Activated CD8-positive, alpha-beta memory T cell treated with anti-CD3 and anti-CD28 coated beads, Interleukin-2, amount 10 ng/mL, durations not matched to agents 7 days and 5 days (primary cell): ENCODE data around the gene ZNF318. TPM values are rescaled to one million over a fixed set of nuclear protein-coding genes. Genes with fewer than 3 reads are reported as not detected.
"Not testable (repeated sequence)": the region's sequence is repeated elsewhere in the genome, so short reads cannot be mapped to it uniquely, and the experiment has no call there.

Experiments
- ATAC-seq: fragments of 150-1000 bp; cut with Tn5 transposase; one replicate; pipeline ENCODE4 v1.10.0; 2021; ENCODE audit warnings: moderate library complexity
- CTCF ChIA-PET: fragments of 350-600 bp; sonication (Branson Sonifier 250); formaldehyde crosslinking; loops from one replicate; lab custom pipeline; 2021; ENCODE audit warnings: antibody characterized with exemption; lab: Charles Lee
- DNase-seq: peaks from one replicate; pipeline ENCODE4 v3.0.0-alpha.2; 2020
- H3K27ac Mint-ChIP-seq: one replicate; pipeline ENCODE4 v1.8.0; 2021; ENCODE audit warnings: mild to moderate bottlenecking, mixed read lengths
- H3K27me3 Mint-ChIP-seq: one replicate; pipeline ENCODE4 v1.8.0; 2021; ENCODE audit warnings: mixed read lengths
- H3K36me3 Mint-ChIP-seq: one replicate; pipeline ENCODE4 v1.8.0; 2021; ENCODE audit warnings: mild to moderate bottlenecking, mixed read lengths
- H3K4me1 Mint-ChIP-seq: one replicate; pipeline ENCODE4 v1.8.0; 2021; ENCODE audit warnings: mixed read lengths
- H3K4me3 Mint-ChIP-seq: one replicate; pipeline ENCODE4 v1.8.0; 2021; ENCODE audit warnings: mild to moderate bottlenecking, moderate library complexity, mixed read lengths
- H3K9me3 Mint-ChIP-seq: one replicate; pipeline ENCODE4 v1.8.0; 2022; ENCODE audit warnings: low read depth, mixed read lengths
- total RNA-seq, 2 experiments: library from RNA; stranded (reverse); gene quantifications; one replicate each; pipeline ENCODE4 v1.2.3, GENCODE V29; 2021

The ZNF318 gene
- total RNA-seq, 2 experiments from 2014 or later: 9.7 to 12.8 TPM

DNA sequence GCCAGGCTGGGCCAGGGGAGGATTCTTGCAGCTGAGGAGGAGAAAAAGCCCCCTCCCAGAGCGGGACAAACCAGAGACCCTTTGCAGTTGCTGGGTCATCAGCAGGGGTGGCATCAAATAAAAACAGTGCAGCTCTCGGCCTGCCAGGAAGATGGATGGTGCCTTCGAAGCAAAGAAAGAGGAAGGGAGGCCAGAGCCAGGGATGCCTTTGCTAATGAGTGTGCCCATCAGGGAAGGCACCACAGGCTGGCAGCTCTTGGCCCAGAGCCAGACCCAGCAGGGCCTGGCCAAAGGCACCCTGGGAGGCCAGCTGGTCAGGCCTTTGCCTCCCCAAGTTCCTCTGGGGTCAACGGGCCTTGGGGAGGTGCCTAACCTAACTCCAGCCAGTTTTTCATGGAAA, 26.3 kb upstream of the ZNF318 start:
- ATAC-seq (no peak), DNase-seq (no peak)
- no peaks in the 10 kb centered on the region for H3K36me3 Mint-ChIP-seq
- H3K4me3 Mint-ChIP-seq: no peak overlapping the region
- H3K27ac Mint-ChIP-seq: no peak overlapping the region
- peaks cover 41% of the 10 kb centered on the region for H3K27me3 Mint-ChIP-seq
- H3K9me3 Mint-ChIP-seq: no peaks in the 10 kb centered on the region
- CTCF ChIA-PET: interaction anchor here (0.7 to 2.1 kb wide), 7 partner anchors 9 to 252 kb away, joined by 3 to 12 read pairs (median 3); partner anchors contain the start of genes DNPH1, POLR1C and YIPF3
- peaks cover 14% of the 10 kb centered on the region for H3K4me1 Mint-ChIP-seq

DNA sequence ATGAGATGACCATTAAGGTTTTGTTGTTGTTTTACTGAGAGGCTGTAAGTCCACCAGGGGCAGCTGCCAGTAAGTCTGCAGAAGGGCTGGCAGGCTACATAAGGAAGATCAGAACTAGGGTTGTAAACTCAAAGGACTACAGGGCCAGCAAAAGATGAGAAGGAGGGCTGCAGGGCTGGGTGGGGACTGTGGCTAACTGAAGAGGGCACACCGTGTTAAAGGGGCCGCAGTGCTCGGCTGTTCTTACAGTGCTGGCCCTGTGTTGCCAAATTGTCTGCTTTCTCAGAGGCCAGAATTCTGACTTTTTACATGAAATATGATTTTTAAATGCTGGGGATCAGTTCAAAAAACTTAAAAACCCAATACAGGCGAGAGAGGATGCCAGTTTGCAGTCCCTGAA, 25.5 kb upstream of the ZNF318 start:
- CTCF ChIA-PET: interaction anchor here (0.9 to 2.1 kb wide), 4 partner anchors 8 to 59 kb away, joined by 3 to 7 read pairs (median 4); no protein-coding TSS in a partner anchor
- DNase-seq (no peak), ATAC-seq (no peak)
- peaks cover 47% of the 10 kb centered on the region for H3K27me3 Mint-ChIP-seq
- no peaks in the 10 kb centered on the region for H3K36me3 Mint-ChIP-seq
- peaks cover 18% of the 10 kb centered on the region for H3K4me1 Mint-ChIP-seq
- no peak overlapping the region for H3K27ac Mint-ChIP-seq
- no peaks in the 10 kb centered on the region for H3K9me3 Mint-ChIP-seq
- H3K4me3 Mint-ChIP-seq: no peak overlapping the region

DNA sequence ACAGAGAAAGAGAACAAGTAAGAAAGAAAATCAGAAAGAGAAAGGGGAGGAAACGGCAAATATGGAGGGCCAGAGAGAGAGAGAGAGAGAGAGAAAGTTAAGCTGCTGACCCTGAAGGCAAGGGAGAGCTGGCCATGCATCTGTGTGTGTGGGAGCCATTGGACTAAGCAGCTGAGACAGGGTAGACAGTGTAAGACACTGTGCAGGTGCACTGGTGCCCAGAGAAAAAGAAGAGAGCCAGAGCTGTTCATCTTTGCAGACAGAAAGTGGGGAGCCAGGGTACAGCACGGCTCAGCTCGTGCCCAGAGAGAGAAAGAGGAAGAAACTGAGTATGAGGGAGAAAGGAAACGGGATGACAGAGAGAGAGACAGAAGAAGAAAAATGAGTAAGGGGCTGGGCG, 24.2 kb upstream of the ZNF318 start:
- Mint-ChIP-seq H3K9me3 (no peaks in the 10 kb centered on the region), H3K4me3 (no peak overlapping the region), H3K36me3 (no peaks in the 10 kb centered on the region), H3K27me3 (peaks cover 60% of the 10 kb centered on the region), H3K27ac (no peak overlapping the region), H3K4me1 (peaks cover 18% of the 10 kb centered on the region)
- ATAC-seq (no peak), DNase-seq (no peak)
- CTCF ChIA-PET: interaction anchor here (0.6 to 1.3 kb wide), 2 partner anchors 8 to 47 kb away, joined by 3 to 4 read pairs; no protein-coding TSS in a partner anchor

DNA sequence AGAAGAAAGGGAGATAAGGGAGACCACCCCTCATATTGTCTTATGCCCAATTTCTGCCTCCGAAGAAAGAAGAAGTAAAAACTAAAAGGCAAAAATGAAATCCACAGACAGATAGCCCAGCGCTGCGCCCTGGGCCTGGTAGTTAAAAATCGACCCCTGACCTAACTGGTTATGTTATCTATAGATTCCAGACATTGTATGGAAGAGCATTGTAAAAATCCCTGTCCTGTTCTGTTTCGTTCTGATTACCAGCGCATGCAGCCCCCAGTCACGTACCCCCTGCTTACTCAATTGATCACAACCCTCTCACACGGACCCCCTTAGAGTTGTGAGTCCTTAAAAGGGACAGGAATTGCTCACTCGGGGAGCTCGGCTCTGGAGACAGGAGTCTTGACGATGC, 23.7 kb upstream of the ZNF318 start:
- not testable (repeated sequence) for ATAC-seq, DNase-seq, H3K27ac Mint-ChIP-seq, H3K4me3 Mint-ChIP-seq, H3K36me3 Mint-ChIP-seq, H3K9me3 Mint-ChIP-seq
- H3K27me3 Mint-ChIP-seq: peaks cover 62% of the 10 kb centered on the region
- peaks cover 18% of the 10 kb centered on the region for H3K4me1 Mint-ChIP-seq
- CTCF ChIA-PET: interaction anchor here (1.3 to 2.3 kb wide), 2 partner anchors 9 to 130 kb away, joined by 3 to 6 read pairs; no protein-coding TSS in a partner anchor

DNA sequence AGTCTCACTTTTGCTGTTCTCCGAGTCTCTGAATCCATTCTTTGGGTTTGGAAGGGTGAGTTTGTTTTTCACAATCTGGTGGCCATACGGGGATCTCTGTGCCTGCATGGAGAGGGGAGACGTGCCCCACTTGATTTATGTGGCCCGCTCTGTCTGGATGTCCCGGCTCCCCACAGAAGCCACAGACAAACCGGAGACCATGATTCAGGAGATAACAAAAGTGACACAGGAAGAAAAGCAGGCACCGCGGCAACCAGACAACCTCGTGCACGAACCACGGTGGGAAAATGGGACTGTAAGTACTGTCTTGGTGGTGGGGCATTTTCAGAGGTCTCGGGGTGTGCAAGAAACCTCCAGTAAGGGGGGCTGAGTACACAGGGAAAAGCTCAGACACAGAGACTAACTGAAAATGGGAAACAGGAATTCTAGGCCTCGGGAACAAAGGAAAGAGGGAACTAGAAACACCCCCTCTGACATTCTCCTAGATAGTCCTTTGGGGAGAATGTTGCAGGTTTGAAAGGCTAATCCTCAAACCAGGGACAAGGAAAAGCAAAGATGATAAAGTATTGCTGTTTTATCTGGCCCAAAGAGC, 22.1 kb upstream of the ZNF318 start:
- H3K27ac Mint-ChIP-seq: no peak overlapping the region
- CTCF ChIA-PET: interaction anchor here (0.6 to 2.3 kb wide), 5 partner anchors 15 to 163 kb away, joined by 3 to 6 read pairs (median 4); partner anchors contain the start of gene DNPH1
- peaks cover 18% of the 10 kb centered on the region for H3K4me1 Mint-ChIP-seq
- ATAC-seq (peak; percentile 57), DNase-seq (peak; percentile 66)
- peaks cover 68% of the 10 kb centered on the region for H3K27me3 Mint-ChIP-seq
- no peaks in the 10 kb centered on the region for H3K9me3 Mint-ChIP-seq
- H3K36me3 Mint-ChIP-seq: no peaks in the 10 kb centered on the region
- H3K4me3 Mint-ChIP-seq: peak overlapping the region; percentile 11

DNA sequence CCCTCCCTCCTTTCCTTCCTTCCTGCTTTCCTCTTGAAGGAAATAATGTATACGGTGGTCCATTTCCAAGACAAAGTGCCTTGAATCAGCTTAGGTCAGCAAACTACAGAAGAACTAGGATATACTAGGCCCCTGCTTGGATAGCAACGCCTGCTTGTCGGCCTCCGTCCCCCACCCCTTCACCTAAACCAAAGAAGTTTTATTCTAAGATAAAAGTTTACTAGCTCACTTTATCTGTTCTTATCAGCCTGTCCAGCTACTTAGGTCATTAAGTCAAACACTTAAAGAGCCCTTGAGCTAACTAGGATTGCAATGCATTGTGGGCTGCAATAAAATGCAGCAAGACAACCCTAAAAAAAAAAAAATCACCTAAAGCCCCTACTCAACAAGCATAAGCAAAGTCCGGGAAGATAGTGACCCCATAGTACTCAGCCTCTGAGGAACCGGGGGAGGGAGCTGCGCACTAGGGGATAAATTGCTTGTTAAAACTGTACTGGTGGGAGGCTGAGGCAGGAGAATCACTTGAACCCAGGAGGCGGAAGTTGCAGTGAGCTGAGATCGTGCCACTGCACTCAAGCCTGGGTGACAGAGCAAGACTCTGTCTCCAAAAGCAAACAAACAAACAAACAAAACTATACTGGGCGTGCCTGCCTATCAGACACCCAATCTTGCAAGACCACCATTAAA, 21.4 kb upstream of the ZNF318 start:
- not testable (repeated sequence) for H3K27ac Mint-ChIP-seq, DNase-seq, H3K36me3 Mint-ChIP-seq, H3K9me3 Mint-ChIP-seq
- peak overlapping the region; percentile 11 for H3K4me3 Mint-ChIP-seq
- H3K27me3 Mint-ChIP-seq: peaks cover 71% of the 10 kb centered on the region
- CTCF ChIA-PET: interaction anchor here (0.6 to 2.3 kb wide), 5 partner anchors 15 to 128 kb away, joined by 3 to 6 read pairs (median 4); no protein-coding TSS in a partner anchor
- peak; percentile 43 for ATAC-seq
- peaks cover 22% of the 10 kb centered on the region for H3K4me1 Mint-ChIP-seq

DNA sequence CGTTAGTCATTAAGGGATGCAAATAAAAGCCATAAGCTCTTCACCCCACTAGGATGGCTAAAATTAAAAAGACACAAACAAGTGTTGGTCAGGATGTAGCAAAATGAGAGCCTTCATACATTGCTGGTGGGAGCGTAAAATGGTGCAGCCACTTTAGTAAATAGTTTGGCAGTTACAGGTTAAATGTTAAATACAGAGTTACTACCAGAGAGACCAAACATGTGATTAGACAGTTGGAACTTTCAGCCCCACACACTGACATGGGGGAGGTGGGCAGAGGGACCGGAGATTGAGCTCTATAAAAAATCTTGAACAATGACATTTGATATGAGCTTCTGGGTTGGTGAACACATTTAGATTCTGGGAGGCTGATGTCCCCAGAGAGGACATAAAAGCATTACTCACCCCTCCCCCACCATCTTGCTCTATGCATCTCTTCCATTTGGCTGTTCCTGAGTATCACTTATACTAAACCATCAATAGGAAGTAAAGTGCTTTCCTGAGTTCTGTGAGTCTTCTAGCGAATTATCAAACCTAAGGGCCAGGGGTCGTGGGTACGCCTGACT, 20.4 kb upstream of the ZNF318 start:
- Mint-ChIP-seq H3K27me3 (peaks cover 66% of the 10 kb centered on the region), H3K9me3 (no peaks in the 10 kb centered on the region), H3K27ac (no peak overlapping the region), H3K36me3 (peaks cover 2% of the 10 kb centered on the region), H3K4me3 (no peak overlapping the region), H3K4me1 (peaks cover 28% of the 10 kb centered on the region)
- CTCF ChIA-PET: interaction anchor here (0.7 to 1.5 kb wide), 8 partner anchors 8 to 126 kb away, joined by 3 to 5 read pairs (median 4); partner anchors contain the start of gene ZNF318
- ATAC-seq: no peak
- DNase-seq: no peak

DNA sequence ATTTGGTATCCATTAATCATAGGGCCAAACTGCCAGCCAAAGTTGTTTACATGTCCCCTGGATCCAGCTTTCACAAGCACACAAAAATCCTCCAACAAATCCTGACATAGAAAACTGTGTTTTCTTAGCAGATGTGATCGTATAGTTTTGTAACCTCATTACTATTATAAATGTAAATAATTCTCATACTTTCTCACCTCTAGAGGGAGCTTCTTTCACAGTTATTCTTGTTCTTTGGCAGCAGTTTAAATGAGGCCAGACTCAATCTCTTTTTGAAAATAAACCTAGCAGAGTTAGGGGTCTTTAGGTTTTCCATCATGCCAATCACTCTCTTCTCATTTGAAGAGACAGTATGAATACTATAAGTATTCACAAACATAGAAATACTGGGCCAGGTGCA, 17.0 kb upstream of the ZNF318 start:
- Mint-ChIP-seq H3K4me1 (peaks cover 53% of the 10 kb centered on the region), H3K4me3 (no peak overlapping the region), H3K36me3 (peaks cover 9% of the 10 kb centered on the region), H3K27me3 (peaks cover 42% of the 10 kb centered on the region), H3K9me3 (peaks cover 2% of the 10 kb centered on the region), H3K27ac (no peak overlapping the region)
- DNase-seq (no peak), ATAC-seq (no peak)
- CTCF ChIA-PET: interaction anchor here (0.9 to 1.7 kb wide), 12 partner anchors 8 to 122 kb away, joined by 3 to 7 read pairs (median 5); partner anchors contain the start of genes ABCC10, CRIP3 and ZNF318

DNA sequence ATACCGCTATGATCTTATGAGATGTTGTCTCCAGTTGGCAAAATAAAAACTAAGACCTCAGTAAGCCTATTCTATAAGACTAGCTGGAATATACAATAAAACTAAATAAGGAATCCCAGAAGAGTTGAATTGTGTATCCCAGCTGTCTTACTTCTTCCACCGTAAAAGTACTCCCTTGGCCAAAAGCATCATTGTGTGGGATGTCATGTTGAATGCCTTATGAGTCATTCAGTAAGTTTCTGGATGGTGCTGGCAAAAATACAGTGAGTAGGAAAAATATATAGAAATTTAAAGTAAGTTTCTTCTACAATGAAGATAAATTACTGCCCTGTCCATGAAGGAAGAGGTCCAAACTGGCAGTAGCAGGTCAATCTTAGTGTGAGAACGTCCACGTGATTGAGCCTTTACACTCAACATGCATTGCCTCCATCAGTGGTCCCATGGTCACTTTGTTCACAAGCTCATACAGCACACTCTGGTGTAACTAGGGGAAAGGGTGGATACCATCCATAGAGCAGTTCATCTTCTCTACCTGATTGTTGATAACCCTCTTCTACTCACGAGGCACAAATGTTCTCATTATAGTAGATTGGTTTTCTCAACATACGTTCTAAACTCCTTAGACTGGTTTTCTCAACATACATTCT, 13.7 kb upstream of the ZNF318 start:
- peaks cover 2% of the 10 kb centered on the region for H3K9me3 Mint-ChIP-seq
- H3K27me3 Mint-ChIP-seq: peaks cover 27% of the 10 kb centered on the region
- ATAC-seq: no peak
- peaks cover 13% of the 10 kb centered on the region for H3K36me3 Mint-ChIP-seq
- CTCF ChIA-PET: interaction anchor here (0.6 to 5.6 kb wide), 8 partner anchors 12 to 154 kb away, joined by 3 to 49 read pairs (median 10); partner anchors contain the start of genes CRIP3, DNPH1 and ZNF318
- peaks cover 40% of the 10 kb centered on the region for H3K4me1 Mint-ChIP-seq
- no peak for DNase-seq
- H3K27ac Mint-ChIP-seq: peak overlapping the region; percentile 90
- H3K4me3 Mint-ChIP-seq: peak overlapping the region; percentile 40

DNA sequence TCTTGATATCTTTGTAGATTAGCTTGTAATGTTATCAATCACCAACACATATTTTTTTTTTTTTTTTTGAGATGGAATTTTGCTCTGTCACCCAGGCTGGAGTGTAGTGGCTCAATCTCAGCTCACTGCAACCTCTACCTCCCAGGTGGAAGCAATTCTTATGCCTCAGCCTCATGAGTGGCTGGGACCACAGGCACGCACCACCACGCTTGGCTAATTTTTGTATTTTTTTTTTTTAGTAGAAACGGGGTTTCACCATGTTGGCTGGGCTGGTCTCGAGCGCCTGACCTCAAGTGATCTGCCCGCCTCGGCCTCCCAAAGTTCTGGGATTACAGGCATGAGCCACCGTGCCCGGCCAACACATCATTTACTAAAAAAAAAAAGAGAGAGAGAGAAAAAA, 11.4 kb upstream of the ZNF318 start:
- peaks cover 13% of the 10 kb centered on the region for H3K36me3 Mint-ChIP-seq
- H3K27me3 Mint-ChIP-seq: peaks cover 18% of the 10 kb centered on the region
- H3K9me3 Mint-ChIP-seq, ATAC-seq, DNase-seq, H3K27ac Mint-ChIP-seq, H3K4me3 Mint-ChIP-seq: not testable (repeated sequence)
- peaks cover 42% of the 10 kb centered on the region for H3K4me1 Mint-ChIP-seq
- CTCF ChIA-PET: interaction anchor here (5.6 kb wide), 1 partner anchor 11 kb away, joined by 49 read pairs; the partner anchor contains the start of gene ZNF318

DNA sequence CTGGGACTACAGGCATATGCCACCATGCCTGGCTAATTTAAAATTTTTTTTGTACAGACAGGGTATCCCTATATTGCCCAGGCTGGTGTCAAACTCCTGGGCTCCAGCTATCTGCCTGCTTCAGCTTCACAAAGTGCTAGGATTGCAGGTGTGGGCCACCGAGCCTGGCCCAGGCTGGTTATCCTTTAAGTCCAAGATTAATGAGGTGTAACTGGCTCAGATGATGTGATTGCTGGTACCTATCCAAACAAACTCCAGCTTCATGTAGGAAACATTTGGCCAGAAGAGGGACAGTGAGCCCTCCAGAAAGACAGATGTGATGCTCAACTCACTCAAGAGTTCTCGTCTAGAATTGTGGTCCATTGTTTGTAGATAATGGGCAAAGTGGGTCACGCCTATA, 9.2 kb upstream of the ZNF318 start:
- ATAC-seq: no peak
- Mint-ChIP-seq H3K9me3 (peaks cover 2% of the 10 kb centered on the region), H3K36me3 (peaks cover 9% of the 10 kb centered on the region), H3K27ac (no peak overlapping the region), H3K27me3 (peaks cover 20% of the 10 kb centered on the region), H3K4me1 (peaks cover 29% of the 10 kb centered on the region), H3K4me3 (no peak overlapping the region)
- DNase-seq: no peak
- CTCF ChIA-PET: interaction anchor here (1.1 to 1.5 kb wide), 2 partner anchors 8 to 9 kb away, joined by 5 to 6 read pairs; partner anchors contain the start of gene ZNF318

DNA sequence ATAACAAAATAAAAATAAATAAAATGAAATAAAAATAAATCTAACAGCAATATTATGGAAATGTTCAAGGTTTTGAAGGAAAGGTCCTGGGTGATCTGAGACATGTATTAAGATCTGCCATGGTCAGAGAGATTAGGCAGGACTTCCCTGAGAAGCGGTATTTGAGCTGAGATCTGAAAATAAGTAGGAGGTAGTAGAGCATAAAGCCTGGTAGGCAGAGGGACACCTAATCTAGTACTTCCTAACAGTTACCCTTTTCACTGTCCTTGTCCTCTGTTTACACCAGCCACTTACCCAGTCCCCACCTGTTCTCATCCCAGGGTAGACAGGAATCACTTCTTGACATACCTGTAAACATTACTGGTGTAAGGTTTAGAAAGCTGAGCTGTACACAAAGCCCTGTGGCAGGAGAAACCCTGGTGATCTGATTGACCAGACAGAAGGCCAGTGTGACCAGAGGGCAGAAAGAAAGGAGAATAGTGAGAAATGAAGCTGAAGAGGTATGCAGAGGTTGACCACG, 8.3 kb upstream of the ZNF318 start:
- no peak for DNase-seq
- peaks cover 20% of the 10 kb centered on the region for H3K4me1 Mint-ChIP-seq
- H3K4me3 Mint-ChIP-seq: no peak overlapping the region
- ATAC-seq: no peak
- peaks cover 20% of the 10 kb centered on the region for H3K27me3 Mint-ChIP-seq
- H3K27ac Mint-ChIP-seq: no peak overlapping the region
- H3K9me3 Mint-ChIP-seq: no peaks in the 10 kb centered on the region
- CTCF ChIA-PET: interaction anchor here (1.0 to 1.8 kb wide), 4 partner anchors 8 to 128 kb away, joined by 3 to 6 read pairs (median 5); partner anchors contain the start of gene ZNF318
- H3K36me3 Mint-ChIP-seq: peaks cover 7% of the 10 kb centered on the region
